Muscle layer of duodenum (tissue), 2 donors: Measurements from ENCODE around the gene MS4A12.
"Not testable (repeated sequence)": the region's sequence is repeated elsewhere in the genome, so short reads cannot be mapped to it uniquely, and the experiment has no call there.

Source experiments
- H3K27ac ChIP-seq: one replicate; pipeline ENCODE4 v1.7.0; 2013; ENCODE audit warnings: mild to moderate bottlenecking, low read length
- H3K27me3 ChIP-seq: one replicate; pipeline ENCODE4 v1.7.0; 2013; ENCODE audit warnings: low read depth, mild to moderate bottlenecking, control low read depth, low read length
- H3K36me3 ChIP-seq, 2 donors: one replicate each; pipeline ENCODE4 v1.7.0; 2013; ENCODE audit warnings: low read length in 2 of 2, control low read depth in 1 of 2, mild to moderate bottlenecking in 1 of 2; ENCODE audit not compliant: insufficient read depth in 2 of 2, control insufficient read depth in 1 of 2
- H3K4me1 ChIP-seq, 2 donors: one replicate each; pipeline ENCODE4 v1.7.0; 2013; ENCODE audit warnings: low read length in 2 of 2, mild to moderate bottlenecking in 2 of 2, control low read depth in 1 of 2, moderate library complexity in 1 of 2; ENCODE audit not compliant: insufficient read depth in 2 of 2, control insufficient read depth in 1 of 2
- H3K4me3 ChIP-seq, 2 donors: one replicate each; pipeline ENCODE4 v1.7.0; 2013; ENCODE audit warnings: low read length in 2 of 2, low read depth in 1 of 2, mild to moderate bottlenecking in 1 of 2
- H3K9me3 ChIP-seq, 2 donors: one replicate each; pipeline ENCODE4 v1.7.0; 2013; ENCODE audit warnings: low read length in 2 of 2, control low read depth in 1 of 2, mild to moderate bottlenecking in 1 of 2; ENCODE audit not compliant: control insufficient read depth in 1 of 2
- donor health status: healthy.

The MS4A12 gene, protein sequence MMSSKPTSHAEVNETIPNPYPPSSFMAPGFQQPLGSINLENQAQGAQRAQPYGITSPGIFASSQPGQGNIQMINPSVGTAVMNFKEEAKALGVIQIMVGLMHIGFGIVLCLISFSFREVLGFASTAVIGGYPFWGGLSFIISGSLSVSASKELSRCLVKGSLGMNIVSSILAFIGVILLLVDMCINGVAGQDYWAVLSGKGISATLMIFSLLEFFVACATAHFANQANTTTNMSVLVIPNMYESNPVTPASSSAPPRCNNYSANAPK

DNA sequence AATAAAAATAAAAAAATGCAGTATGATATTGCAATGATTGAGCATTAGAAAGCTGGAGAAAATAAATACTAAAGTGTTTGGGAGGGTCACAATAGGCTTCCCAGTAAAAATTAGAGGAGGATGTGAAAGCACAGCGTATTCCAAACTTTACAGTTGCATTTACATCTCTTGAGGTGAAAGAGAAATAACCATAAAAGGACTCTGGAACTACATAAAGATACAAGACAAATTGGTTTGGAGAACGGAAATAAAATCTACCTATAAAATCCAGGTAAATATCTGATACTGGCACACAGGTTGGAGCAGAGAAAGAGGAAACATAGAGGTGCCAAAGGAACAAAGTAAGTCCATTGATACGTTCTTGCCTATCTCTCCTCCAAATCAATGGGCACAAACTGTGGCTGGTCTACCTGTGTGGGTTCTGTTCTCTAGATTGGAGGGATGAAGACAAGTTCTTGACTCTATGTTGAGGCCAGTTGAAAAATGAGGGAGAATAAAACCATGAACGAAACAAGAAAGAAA, at the start of gene MS4A12:
MS4A12 (plus strand) TSS at position 291 of the 522 bp plus-strand sequence. CDS start 4,541 bp downstream, outside the sequence.
- H3K36me3 ChIP-seq = no peaks in the 10 kb centered on the region
- H3K4me3 ChIP-seq = no peak within 1 kb of the TSS
- no peaks in the 10 kb centered on the region for H3K9me3 ChIP-seq
- H3K27ac ChIP-seq = no peak within 1 kb of the TSS
- no peaks in the 10 kb centered on the region for H3K4me1 ChIP-seq
- no peaks in the 10 kb centered on the region for H3K27me3 ChIP-seq

DNA sequence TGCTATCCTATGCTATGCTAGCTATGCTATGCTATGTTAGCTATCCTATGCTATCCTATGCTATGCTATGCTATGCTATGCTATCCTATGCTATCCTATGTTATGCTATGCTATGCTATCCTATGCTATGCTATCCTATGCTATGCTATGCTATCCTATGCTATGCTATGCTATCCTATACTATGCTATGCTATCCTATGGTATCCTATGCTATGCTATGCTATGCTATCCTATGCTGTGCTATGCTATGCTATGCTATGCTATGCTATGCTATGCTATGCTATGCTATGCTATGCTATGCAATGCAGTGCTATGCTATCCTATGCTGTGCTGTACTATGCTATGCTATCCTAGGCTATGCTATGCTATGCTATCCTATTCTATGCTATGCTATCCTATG, 45.5 kb upstream of the MS4A12 start:
- Histone ChIP-seq H3K36me3 (no peaks in the 10 kb centered on the region), H3K27me3 (no peaks in the 10 kb centered on the region), H3K4me1 (no peaks in the 10 kb centered on the region), H3K4me3 (no peak overlapping the region), H3K27ac (no peak overlapping the region), H3K9me3 (no peaks in the 10 kb centered on the region)

DNA sequence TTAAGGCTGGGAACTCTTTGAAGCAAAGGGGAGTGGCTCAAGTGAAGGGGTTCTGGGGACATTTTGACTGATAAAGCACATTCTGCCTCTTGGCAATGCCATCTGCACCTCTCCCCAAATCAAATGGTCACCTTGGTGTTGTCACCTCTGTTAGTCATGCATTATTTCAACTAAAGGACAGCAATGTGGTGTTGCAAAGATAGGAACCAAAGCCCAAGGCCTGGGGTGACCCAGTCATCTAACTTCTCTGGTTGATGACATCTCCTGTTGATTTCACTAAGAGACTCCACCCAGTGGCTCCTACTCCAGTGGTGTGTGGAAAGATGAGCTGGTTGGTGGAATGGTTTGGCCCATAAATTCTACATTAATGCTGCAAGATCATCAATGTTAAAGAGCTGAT, 44.7 kb upstream of the MS4A12 start:
- Histone ChIP-seq H3K27me3 (no peaks in the 10 kb centered on the region), H3K27ac (no peak overlapping the region), H3K9me3 (no peaks in the 10 kb centered on the region), H3K4me3 (no peak overlapping the region), H3K4me1 (no peaks in the 10 kb centered on the region), H3K36me3 (no peaks in the 10 kb centered on the region)

DNA sequence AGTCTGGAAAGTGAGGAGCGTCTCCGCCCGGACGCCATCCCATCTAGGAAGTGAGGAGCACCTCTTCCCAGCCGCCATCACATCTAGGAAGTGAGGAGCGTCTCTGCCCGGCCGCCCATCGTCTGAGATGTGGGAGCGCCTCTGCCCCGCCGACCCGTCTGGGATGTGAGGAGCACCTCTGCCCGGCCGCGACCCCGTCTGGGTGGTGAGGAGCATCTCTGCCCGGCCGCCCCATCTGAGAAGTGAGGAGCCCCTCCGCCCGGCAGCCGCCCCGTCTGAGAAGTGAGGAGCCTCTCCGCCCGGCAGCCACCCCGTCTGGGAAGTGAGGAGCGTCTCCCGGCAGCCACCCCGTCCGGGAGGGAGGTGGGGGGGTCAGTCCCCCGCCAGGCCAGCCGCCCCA, 41.4 kb upstream of the MS4A12 start:
- not testable (repeated sequence) for H3K9me3 ChIP-seq, H3K36me3 ChIP-seq, H3K27ac ChIP-seq, H3K4me1 ChIP-seq, H3K27me3 ChIP-seq, H3K4me3 ChIP-seq

DNA sequence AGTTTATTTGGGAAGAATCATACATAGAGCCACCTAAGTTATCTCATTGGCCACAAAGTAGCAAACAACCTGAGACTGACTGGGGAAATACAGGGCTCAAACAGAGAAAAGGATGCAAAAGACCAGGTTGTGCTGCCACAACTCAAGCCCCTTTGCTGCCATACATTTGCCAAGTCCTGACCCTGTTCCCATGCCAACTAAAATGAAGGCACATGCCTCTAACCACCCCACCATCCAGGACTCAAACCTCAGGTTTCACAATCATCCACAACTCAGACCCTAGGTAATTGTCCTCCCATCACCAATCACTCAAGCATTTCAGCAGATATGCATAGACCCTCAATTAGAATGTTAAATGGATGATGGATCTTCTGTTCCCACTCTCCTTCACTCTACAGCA, 38.4 kb upstream of the MS4A12 start:
- Histone ChIP-seq H3K4me1 (no peaks in the 10 kb centered on the region), H3K36me3 (no peaks in the 10 kb centered on the region), H3K9me3 (no peaks in the 10 kb centered on the region), H3K4me3 (no peak overlapping the region), H3K27ac (no peak overlapping the region), H3K27me3 (no peaks in the 10 kb centered on the region)

DNA sequence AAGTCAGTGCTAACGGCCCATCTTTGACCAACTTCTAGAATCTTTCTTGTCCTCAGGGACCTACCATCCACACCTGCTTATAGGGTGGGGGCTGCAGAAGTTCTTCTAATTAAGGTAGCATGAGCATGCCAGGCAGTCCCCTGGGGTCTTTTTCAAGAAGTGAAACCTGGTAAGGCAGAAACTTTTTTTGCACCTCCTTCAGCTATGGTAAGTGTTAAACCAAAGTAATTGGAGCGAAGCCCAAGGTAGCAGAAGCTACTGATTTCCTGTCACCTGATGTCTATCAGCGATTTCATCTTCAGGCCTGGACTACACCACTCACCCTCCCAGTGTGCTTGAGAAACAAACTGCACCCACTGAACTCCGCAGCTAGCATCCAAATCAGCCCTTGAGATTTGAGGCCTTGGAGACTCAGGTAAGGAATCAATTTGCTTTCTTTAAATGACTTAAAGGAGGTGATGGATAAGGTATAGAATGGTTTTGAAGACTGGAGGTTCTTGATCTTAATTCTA, 37.0 kb upstream of the MS4A12 start, which contains the start of gene MS4A1:
MS4A1 (plus strand) TSS at position 317 of the 512 bp plus-strand sequence. CDS start 6,528 bp downstream, outside the sequence.
- H3K4me3 ChIP-seq = no peak within 1 kb of the TSS
- H3K36me3 ChIP-seq = no peaks in the 10 kb centered on the region
- H3K4me1 ChIP-seq = no peaks in the 10 kb centered on the region
- H3K27me3 ChIP-seq = no peaks in the 10 kb centered on the region
- H3K27ac ChIP-seq = no peak within 1 kb of the TSS
- no peaks in the 10 kb centered on the region for H3K9me3 ChIP-seq

DNA sequence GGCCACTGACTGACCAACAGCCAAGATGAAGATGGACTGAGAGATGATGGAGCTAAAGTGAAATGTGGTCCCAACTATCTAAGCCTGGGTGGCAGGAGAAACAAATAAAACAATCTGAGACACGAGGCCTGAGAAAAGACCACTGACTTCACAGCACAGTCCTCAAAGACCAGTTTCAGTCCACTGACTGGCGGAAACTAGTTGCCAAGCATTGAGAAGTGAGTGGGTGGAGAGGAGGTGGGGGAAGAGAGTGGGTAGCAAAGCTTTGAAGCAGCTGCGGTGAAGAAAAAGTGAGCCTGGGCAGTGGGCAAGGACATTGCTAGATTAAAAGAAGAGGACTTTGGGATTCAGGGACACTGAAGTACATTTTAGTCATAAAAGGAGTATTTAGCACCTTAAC, 35.0 kb upstream of the MS4A12 start:
- Histone ChIP-seq H3K4me3 (no peak overlapping the region), H3K36me3 (no peaks in the 10 kb centered on the region), H3K27ac (no peak overlapping the region), H3K9me3 (no peaks in the 10 kb centered on the region), H3K4me1 (no peaks in the 10 kb centered on the region), H3K27me3 (no peaks in the 10 kb centered on the region)

DNA sequence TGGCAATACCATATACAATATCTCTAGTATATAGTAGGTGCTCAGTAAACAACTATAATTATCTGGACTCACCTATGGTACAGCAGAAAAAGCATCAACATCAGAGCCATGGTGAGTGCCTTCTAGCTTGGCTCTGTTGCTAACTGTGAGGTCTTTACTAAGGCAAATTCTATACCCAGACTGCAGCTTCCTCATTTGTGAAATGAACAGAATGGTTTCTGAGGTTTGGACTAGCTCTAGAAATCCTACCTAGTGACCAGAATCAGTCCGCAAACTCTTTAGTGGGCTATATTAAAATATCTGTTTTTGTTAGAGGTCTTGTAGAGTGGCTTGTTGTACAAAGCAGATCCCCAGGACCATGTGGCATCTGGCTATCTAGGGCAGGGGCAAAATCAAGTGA, 33.2 kb upstream of the MS4A12 start:
- Histone ChIP-seq H3K27me3 (no peaks in the 10 kb centered on the region), H3K9me3 (no peaks in the 10 kb centered on the region), H3K36me3 (no peaks in the 10 kb centered on the region), H3K4me3 (no peak overlapping the region), H3K27ac (no peak overlapping the region), H3K4me1 (no peaks in the 10 kb centered on the region)

DNA sequence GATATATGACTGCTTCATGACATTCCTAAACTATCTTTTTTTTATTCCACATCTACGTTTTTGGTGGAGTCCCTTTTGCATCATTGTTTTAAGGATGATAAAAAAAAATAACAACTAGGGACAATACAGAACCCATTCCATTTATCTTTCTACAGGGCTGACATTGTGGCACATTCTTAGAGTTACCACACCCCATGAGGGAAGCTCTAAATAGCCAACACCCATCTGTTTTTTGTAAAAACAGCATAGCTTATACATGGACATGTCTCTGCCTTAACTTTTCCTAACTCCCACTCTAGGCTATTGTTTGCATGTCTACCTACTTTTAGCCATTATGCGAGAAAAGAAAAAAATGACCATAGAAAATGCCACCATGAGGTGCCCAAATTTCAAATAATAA, 23.7 kb upstream of the MS4A12 start:
- no peaks in the 10 kb centered on the region for H3K36me3 ChIP-seq
- no peaks in the 10 kb centered on the region for H3K4me1 ChIP-seq
- H3K27ac ChIP-seq = no peak overlapping the region
- no peak overlapping the region for H3K4me3 ChIP-seq
- no peaks in the 10 kb centered on the region for H3K9me3 ChIP-seq
- H3K27me3 ChIP-seq = no peaks in the 10 kb centered on the region

DNA sequence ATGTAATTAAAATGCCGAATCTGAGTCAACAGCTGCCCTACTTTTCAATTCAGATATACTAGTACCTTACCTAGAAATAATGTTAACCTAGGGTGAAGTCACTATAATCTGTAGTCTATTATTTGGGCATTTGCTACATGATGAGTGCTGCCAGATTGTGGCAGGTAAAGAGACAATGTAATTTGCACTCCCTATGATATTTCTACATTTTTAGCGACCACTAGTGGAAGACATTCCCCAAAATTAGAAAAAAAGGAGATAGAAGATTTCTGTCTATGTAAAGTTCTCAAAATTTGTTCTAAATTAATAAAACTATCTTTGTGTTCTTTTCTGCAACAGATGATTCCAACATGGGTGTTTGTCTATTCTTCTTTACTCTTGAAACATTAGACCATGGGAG, 22.9 kb upstream of the MS4A12 start:
- Histone ChIP-seq H3K9me3 (no peaks in the 10 kb centered on the region), H3K27ac (no peak overlapping the region)

DNA sequence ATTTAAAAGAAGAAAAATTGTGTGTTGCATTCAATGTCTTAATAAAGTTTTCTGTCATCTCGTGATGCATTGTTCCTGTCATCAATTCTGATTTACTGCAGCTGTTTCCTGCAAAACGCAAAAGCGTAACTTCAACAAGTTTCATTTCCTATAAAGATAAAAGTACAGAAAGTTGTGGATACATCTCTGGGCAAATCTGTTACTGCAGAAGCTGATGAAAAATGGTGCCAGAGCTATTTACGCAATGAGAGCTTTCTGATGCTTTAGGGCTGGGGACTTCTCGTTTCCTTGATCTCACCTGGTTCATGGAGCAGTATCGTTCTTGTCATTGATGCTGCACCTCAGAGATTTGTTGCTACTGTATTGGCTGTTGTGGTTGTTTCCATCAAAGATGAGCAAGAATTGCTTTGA, 15.5 kb upstream of the MS4A12 start:
- H3K27ac ChIP-seq = no peak overlapping the region
- no peak overlapping the region for H3K4me3 ChIP-seq
- H3K9me3 ChIP-seq = no peaks in the 10 kb centered on the region
- no peaks in the 10 kb centered on the region for H3K36me3 ChIP-seq
- no peaks in the 10 kb centered on the region for H3K27me3 ChIP-seq
- no peaks in the 10 kb centered on the region for H3K4me1 ChIP-seq

More for the DNA sequence above, 22.9 kb upstream of the MS4A12 start:
- Histone ChIP-seq H3K4me1 (no peaks in the 10 kb centered on the region), H3K36me3 (no peaks in the 10 kb centered on the region), H3K27me3 (no peaks in the 10 kb centered on the region), H3K4me3 (no peak overlapping the region)

DNA sequence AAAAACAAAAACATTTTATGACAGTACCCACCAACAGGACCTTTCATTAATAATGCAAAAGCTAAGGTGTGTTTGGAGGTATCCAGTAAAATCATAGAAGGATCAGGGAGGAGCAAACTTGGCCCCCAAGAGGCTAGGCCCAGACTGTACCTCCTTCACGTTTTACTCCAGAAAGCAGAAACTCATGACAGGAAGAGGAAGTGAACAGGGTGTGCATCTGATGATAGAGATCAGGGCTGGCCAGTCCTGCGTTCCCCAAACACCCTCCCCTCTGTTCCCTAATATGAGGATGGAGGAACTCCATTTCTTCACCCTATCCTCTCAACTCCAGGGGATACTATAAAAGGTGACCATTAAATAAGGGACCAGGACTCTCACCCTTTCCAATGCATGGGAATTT, 10.2 kb upstream of the MS4A12 start:
- H3K27ac ChIP-seq = no peak overlapping the region

More for the DNA sequence above, 10.2 kb upstream of the MS4A12 start:
- no peaks in the 10 kb centered on the region for H3K9me3 ChIP-seq
- no peaks in the 10 kb centered on the region for H3K36me3 ChIP-seq
- H3K4me3 ChIP-seq = no peak overlapping the region
- no peaks in the 10 kb centered on the region for H3K27me3 ChIP-seq
- H3K4me1 ChIP-seq = no peaks in the 10 kb centered on the region
